ENCODE results near the gene FCRL6.

The FCRL6 gene

GRCh38 chr1:159862031-159862430, 59.9 kb downstream of the FCRL6 start:
- no peak for TF ChIP-seq CTCF (IDR thresholded peaks at IDR 0.05; ENCODE audit: poor library complexity, severe bottlenecking)
- Histone ChIP-seq H3K9me3 (ENCODE audit: severe bottlenecking) (no peaks in the 10 kb centered on the region), H3K27ac (ENCODE audit: poor library complexity, severe bottlenecking) (no peak overlapping the region), H3K4me3 (ENCODE audit: severe bottlenecking) (no peak overlapping the region), H3K27me3 (ENCODE audit: insufficient read depth, poor library complexity, severe bottlenecking) (no peaks in the 10 kb centered on the region), H3K4me1 (ENCODE audit: insufficient read depth, poor library complexity, severe bottlenecking) (no peaks in the 10 kb centered on the region), H3K36me3 (ENCODE audit: low read depth) (no peaks in the 10 kb centered on the region)
- no peak for DNase-seq (ENCODE audit: low spot score)
- ATAC-seq (ENCODE audit: low read depth): no peak

- Histone ChIP-seq H3K27ac (ENCODE audit: poor library complexity, severe bottlenecking) (no peak within 1 kb of the TSS), H3K4me1 (ENCODE audit: insufficient read depth, poor library complexity, severe bottlenecking) (peaks cover 1% of the 10 kb centered on the region), H3K4me3 (ENCODE audit: severe bottlenecking) (no peak within 1 kb of the TSS), H3K27me3 (ENCODE audit: insufficient read depth, poor library complexity, severe bottlenecking) (no peaks in the 10 kb centered on the region), H3K9me3 (ENCODE audit: severe bottlenecking) (no peaks in the 10 kb centered on the region), H3K36me3 (ENCODE audit: low read depth) (no peaks in the 10 kb centered on the region)
- TF ChIP-seq CTCF (IDR thresholded peaks at IDR 0.05; ENCODE audit: poor library complexity, severe bottlenecking): no peak
- ATAC-seq (ENCODE audit: low read depth): no peak
- no peak for DNase-seq (ENCODE audit: low spot score)
These were observed 60.4 kb downstream of the FCRL6 start, which contains the start of gene VSIG8 for GRCh38 chr1:159862557-159862956. TSS of gene VSIG8 (minus strand) at chr1:159862657. CDS start at chr1:159862521, 136 bp downstream.

- no peaks in the 10 kb centered on the region for H3K9me3 ChIP-seq (ENCODE audit: severe bottlenecking)
- H3K36me3 ChIP-seq (ENCODE audit: low read depth): no peaks in the 10 kb centered on the region
- no peak for DNase-seq (ENCODE audit: low spot score)
- no peak for TF ChIP-seq CTCF (IDR thresholded peaks at IDR 0.05; ENCODE audit: poor library complexity, severe bottlenecking)
- no peak overlapping the region for H3K4me3 ChIP-seq (ENCODE audit: severe bottlenecking)
- H3K27me3 ChIP-seq (ENCODE audit: insufficient read depth, poor library complexity, severe bottlenecking): no peaks in the 10 kb centered on the region
- ATAC-seq (ENCODE audit: low read depth): no peak
- peaks cover 18% of the 10 kb centered on the region for H3K4me1 ChIP-seq (ENCODE audit: insufficient read depth, poor library complexity, severe bottlenecking)
- no peak overlapping the region for H3K27ac ChIP-seq (ENCODE audit: poor library complexity, severe bottlenecking)
These were observed 62.1 kb downstream of the FCRL6 start for GRCh38 chr1:159864262-159864661.
